Lower leg skin (tissue), 4 donors: ENCODE measurements around the gene ACAD9. TPM values are rescaled to one million over a fixed set of nuclear protein-coding genes. Genes with fewer than 3 reads are reported as not detected.

Experiments
- DNase-seq, 2 donors: peaks; one replicate each; pipeline ENCODE4 v3.0.0-alpha.2; 2019; ENCODE audit warnings: low spot score in 2 of 2
- H3K4me3 ChIP-seq: fragments of 200-600 bp; sonication (generic); 2 replicates; pipeline ENCODE4 v1.5.1; 2017; ENCODE audit warnings: mild to moderate bottlenecking, low read depth; ENCODE audit not compliant: poor library complexity, severe bottlenecking
- POLR2A ChIP-seq, 2 donors: fragments of 450-650 bp; IDR thresholded peaks; one replicate each; pipeline ENCODE4 v1.6.1; 2016 to 2017; ENCODE audit warnings: antibody characterized with exemption in 2 of 2, mild to moderate bottlenecking in 1 of 2, moderate library complexity in 1 of 2
- WGBS, 2 donors: methylation state at CpG; one replicate each; pipeline ENCODE4 v1.1.5; 2018; 5-methylcytosine and 5-hydroxymethylcytosine counted together
- intact Hi-C: fragments of 100-400 bp; cut with DNase I; formaldehyde crosslinking; loops from one replicate; pipeline ENCODE4 v1.15.0; 2023; ENCODE audit warnings: low total_unique reads
- total RNA-seq, 4 donors: library from RNA; depleted of rRNA; stranded (reverse); fragments of >200 nt; gene quantifications; one replicate each; pipeline ENCODE4 v1.1.0, GENCODE V29; 2016
- TF ChIP-seq, protein P1 (sequence below), 3 donors: fragments of 450-650 bp; IDR thresholded peaks; one replicate each; pipeline ENCODE4 v1.5.1; 2016; ENCODE audit warnings: antibody characterized with exemption in 3 of 3, mild to moderate bottlenecking in 3 of 3, moderate library complexity in 2 of 3

The ACAD9 gene
- total RNA-seq, 4 donors from 2014 or later, result 101 to 180 (median 130) TPM

GRCh38 chr3:128932516-128933212, 53.2 kb downstream of the ACAD9 start:
- WGBS, 2 donors, result 74 to 75% methylated on average over 10 to 12 of the region's 12 CpGs
- TF ChIP-seq, protein P1, sequence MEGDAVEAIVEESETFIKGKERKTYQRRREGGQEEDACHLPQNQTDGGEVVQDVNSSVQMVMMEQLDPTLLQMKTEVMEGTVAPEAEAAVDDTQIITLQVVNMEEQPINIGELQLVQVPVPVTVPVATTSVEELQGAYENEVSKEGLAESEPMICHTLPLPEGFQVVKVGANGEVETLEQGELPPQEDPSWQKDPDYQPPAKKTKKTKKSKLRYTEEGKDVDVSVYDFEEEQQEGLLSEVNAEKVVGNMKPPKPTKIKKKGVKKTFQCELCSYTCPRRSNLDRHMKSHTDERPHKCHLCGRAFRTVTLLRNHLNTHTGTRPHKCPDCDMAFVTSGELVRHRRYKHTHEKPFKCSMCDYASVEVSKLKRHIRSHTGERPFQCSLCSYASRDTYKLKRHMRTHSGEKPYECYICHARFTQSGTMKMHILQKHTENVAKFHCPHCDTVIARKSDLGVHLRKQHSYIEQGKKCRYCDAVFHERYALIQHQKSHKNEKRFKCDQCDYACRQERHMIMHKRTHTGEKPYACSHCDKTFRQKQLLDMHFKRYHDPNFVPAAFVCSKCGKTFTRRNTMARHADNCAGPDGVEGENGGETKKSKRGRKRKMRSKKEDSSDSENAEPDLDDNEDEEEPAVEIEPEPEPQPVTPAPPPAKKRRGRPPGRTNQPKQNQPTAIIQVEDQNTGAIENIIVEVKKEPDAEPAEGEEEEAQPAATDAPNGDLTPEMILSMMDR (IDR thresholded peaks at IDR 0.05), result no peak
- H3K4me3 ChIP-seq, result no peak overlapping the region
- DNase-seq, result peak in 1 of 2 donors; percentile 46
- intact Hi-C loops, result no loop called here

DNA sequence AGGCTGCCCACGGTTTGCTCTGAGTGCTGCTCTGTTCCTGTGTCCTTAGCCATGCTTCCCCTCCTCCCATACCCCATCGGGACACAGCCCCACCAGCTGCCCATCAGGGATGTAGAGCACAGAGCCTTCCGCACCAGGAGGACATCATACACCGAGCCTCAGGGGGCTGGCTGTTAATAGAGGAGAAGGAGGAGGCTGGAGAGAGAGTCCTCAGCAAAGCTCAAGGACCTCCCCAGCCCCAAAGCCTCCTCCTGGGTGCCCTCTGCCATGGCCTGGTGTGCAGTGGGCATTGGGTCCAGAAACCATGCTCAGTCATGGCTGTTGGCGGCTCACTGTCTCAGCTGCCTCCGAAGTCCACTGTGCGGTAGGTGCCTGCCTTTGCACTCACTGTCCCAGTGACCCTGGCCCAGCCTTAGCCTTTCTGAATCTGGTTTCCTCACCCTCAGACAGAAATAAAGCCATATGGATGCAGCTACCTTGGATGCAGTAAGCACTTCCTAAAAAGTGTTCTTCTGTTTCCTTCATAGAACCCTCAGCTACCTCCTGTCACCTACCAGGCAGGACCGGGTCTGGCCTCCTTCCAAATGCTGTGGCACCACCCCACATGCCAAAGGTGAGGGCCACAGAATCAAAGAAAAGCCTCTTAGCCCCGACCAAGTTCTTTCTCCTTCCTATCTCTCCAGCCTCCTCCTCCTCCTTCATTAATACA, 53.9 kb downstream of the ACAD9 start:
- peak in 1 of 2 donors; percentile 66 for DNase-seq
- intact Hi-C loops, result no loop called here
- H3K4me3 ChIP-seq, result no peak overlapping the region
- TF ChIP-seq POLR2A (IDR thresholded peaks at IDR 0.05), result no peak
- TF ChIP-seq, protein P1 (IDR thresholded peaks at IDR 0.05), result no peak
- 66 to 68% methylated on average over 9 of the region's 9 CpGs for WGBS, 2 donors

- intact Hi-C loops, result no loop called here
- peak in 1 of 2 donors; percentile 43 for DNase-seq
- H3K4me3 ChIP-seq, result no peak overlapping the region
- WGBS, 2 donors, result 91 to 95% methylated on average over 2 of the region's 2 CpGs
- TF ChIP-seq, protein P1 (IDR thresholded peaks at IDR 0.05), result no peak
- TF ChIP-seq POLR2A (IDR thresholded peaks at IDR 0.05), result no peak
Observed at GRCh38 chr3:128933922-128934253, 54.5 kb downstream of the ACAD9 start.

GRCh38 chr3:128935922-128936321, 56.5 kb downstream of the ACAD9 start:
- TF ChIP-seq, protein P1 (IDR thresholded peaks at IDR 0.05), result no peak
- no peak for TF ChIP-seq POLR2A (IDR thresholded peaks at IDR 0.05)
- DNase-seq, result peak in 1 of 2 donors; percentile 67
- no peak overlapping the region for H3K4me3 ChIP-seq
- WGBS, 2 donors, result 47 to 50% methylated on average over 2 of the region's 2 CpGs
- intact Hi-C loops, result no loop called here

DNA sequence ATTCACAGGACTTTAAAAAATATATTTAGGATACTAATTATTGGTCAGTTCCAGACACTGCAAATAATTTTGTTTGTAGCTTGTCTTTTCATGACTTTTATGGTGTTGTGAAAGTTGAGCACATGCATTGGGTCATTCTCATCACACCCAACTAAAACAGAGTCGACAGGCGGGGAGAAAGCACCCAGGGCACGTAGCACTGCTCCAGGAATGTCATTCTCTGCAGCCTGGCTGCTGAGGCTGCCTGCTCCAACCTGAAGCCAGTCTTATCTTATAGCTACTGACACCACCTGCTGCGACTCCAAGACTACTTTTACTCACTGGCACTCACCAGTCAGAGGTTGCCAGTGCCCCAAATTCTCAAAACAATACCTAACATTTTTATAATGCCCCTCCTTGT, 56.9 kb downstream of the ACAD9 start:
- intact Hi-C loops, result no loop called here
- WGBS, 2 donors, result 59 to 64% methylated on average over 4 of the region's 4 CpGs
- peak in 1 of 2 donors; percentile 68 for DNase-seq

More for the DNA sequence above, 56.9 kb downstream of the ACAD9 start:
- no peak overlapping the region for H3K4me3 ChIP-seq
- no peak for TF ChIP-seq POLR2A (IDR thresholded peaks at IDR 0.05)
- TF ChIP-seq, protein P1 (IDR thresholded peaks at IDR 0.05), result no peak
